Suprapubic skin (tissue), 4 donors: Measurements from ENCODE around the gene WNT3.

Experiments used
- EP300 ChIP-seq: sonication (generic); formaldehyde crosslinking; IDR thresholded peaks from one replicate; pipeline ENCODE4 v1.6.1; 2017; ENCODE audit warnings: antibody characterized with exemption
- POLR2AphosphoS5 ChIP-seq, 3 donors: sonication (generic); formaldehyde crosslinking; IDR thresholded peaks; one replicate each; pipeline ENCODE4 v1.6.1; 2017; ENCODE audit warnings: antibody characterized with exemption in 3 of 3

GRCh38 chr17:46812624-46813318, 5.7 kb downstream of the WNT3 start:
- no peak for TF ChIP-seq POLR2AphosphoS5 (IDR thresholded peaks at IDR 0.05)
- no peak for TF ChIP-seq EP300
